Nucleus accumbens (tissue), 56 donors: ENCODE measurements around the gene IRAK2.

Source experiments
- DNase-seq, 56 donors: peaks; one replicate each; lab custom pipeline; 2025; lab: John Stamatoyannopoulos, UW

Gene IRAK2

DNA sequence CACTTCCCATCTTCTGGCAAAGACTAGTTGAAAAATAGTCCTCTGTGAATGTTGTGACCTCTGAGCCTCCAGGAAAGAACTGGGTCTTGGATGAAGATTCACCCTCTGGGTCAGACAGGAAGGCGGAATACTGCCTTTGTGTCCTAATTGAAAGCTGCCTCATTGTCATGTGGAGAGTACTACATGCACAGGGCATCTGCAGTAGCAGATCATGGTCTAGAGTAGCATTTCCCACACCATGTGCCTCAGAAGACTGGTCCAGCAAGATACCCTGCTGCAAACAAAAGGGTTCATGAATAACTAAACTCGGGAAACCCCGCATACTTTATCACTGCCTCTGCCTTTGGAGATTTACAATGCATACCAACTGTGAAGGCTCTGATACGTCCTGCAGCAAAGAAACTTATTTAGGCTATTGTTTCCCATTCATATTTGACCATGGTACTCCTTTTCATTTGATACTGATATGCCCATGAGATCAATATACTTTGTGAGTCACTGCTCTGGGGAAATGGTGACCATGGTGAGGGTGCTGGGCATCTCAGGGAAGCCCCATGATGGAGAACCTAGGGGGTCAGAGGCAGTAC is 22.7 kb downstream of the IRAK2 start:
- peak in 9 of 56 donors; percentile 15 to 50 (median 21) for DNase-seq

DNA sequence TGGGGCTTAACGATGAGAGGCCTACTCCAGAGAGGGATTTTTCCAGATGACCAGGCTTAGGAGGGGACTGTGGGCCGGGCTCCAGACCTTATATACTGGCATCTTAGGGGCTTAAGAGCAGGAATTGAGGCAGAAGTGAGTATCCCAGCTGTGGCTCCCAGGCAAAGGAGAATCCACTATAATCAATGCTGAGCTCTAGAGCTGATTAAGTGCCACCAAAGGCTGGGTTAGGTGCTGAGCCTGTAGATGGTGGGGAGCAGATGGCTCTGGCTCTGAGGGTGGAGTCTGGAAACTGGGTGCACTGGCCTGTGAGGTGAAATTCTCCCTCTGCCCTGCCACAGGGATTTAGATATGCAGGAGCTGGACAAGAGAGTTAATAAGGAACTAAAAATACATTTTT is 23.2 kb downstream of the IRAK2 start:
- DNase-seq: no peak

- peak in 2 of 56 donors; percentile 46 to 52 for DNase-seq
These were observed 24.3 kb downstream of the IRAK2 start for GRCh38 chr3:10188804-10189556.

DNA sequence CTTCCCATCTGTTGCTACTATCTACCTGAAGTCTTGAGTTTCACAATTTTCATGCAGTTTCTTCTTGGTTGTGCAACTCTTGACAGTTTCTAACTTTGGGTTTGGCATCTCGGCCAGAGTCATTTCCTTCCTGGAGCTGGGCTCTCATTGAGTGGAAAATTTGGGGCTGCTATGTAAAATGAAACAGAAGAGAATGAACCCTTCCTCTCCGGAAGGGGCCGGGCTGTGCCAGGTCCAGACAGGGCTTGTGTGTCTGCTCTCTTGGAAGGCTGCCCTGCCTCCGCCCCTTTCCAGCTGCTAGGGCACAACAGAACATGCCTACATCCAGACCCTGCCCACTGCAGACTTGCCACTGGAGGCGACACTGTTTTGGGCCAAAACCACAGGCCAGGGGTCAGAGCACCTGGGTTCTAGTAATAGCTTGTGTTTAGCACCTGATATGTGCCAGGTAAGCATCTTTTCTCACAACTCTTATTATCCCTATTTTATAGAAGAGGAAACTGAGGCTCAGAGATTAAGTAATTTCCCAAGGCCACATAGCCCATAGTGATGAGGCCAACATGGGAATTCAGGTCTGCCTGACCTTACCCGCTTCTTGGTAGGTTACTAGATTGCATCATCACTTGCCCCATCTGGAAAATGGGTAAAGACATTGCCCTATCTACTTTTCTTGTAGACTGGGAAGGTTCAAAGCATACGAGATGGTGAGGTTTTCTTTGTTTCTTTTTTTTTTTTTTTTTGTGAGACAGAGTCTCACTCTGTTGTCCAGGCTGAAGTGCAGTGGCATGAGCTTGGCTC is 25.0 kb downstream of the IRAK2 start:
- DNase-seq: peak in 53 of 56 donors; percentile 35 to 95 (median 84)

DNA sequence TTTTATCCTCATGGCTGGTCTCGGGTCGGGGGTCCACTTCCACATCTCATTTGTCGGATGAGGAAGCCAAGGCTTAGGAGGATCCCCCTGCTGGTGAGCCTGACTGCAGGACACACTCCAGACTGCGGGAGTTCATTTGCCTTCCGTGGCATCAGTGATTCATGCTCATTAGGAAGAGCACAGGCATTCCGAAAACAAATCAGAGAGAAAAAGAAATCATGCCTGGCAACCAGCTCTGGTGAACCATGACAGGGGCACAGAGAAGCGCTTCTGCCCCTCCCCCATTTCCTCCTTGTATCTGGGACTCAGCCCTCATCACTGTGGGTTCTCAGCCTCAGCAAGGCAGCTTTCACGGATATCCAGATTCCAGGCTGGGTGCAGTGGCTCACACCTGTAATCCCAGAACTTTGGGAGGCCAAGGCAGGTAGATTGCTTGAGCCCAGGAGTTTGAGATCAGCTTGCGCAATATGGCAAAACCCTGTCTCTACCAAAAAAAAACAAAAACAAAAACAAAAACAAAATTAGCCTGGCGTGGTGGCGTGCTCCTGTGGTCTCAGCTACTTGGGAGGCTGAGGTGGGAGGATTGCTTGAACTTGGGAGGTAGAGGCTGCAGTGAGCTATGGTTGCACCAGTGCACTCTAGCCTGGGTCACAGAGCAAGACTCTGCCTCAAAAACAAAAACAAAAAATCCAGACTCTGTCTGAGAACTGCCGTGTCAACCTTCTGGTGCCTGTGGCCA is 28.4 kb downstream of the IRAK2 start:
- peak in 8 of 56 donors; percentile 12 to 47 (median 30) for DNase-seq

GRCh38 chr3:10193692-10194327 is 29.1 kb downstream of the IRAK2 start:
- DNase-seq: peak in 1 of 56 donors; percentile 32

- peak in 34 of 56 donors; percentile 9 to 73 (median 40) for DNase-seq
These were observed 29.8 kb downstream of the IRAK2 start for GRCh38 chr3:10194328-10195071.

- peak in 30 of 56 donors; percentile 15 to 68 (median 42) for DNase-seq
These were observed 30.8 kb downstream of the IRAK2 start for GRCh38 chr3:10195366-10196089.

- DNase-seq: no peak
These were observed 31.8 kb downstream of the IRAK2 start for GRCh38 chr3:10196389-10197052.

- no peak for DNase-seq
These were observed 33.5 kb downstream of the IRAK2 start for GRCh38 chr3:10198226-10198625.

GRCh38 chr3:10198761-10199649 is 34.3 kb downstream of the IRAK2 start:
- DNase-seq: no peak

DNA sequence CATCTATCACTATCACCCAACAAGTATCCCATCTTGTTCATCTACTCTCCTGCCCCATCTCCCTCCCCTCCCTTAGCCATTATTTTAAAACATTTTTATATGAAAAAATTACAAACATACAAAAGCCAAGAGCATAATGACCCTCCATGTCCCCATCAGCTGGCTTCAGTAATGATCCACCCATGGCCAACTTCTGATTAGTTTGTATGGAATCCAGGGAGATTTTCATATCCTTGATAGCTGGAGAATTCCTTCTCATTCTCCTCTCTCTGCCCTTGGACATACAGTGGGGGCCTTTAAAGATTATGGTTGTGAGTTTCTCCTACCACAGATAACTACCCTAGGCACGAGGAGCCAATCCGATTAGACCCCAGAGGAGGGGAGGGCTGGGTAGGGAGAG is 40.2 kb downstream of the IRAK2 start:
- DNase-seq: no peak

GRCh38 chr3:10205451-10206165 is 40.9 kb downstream of the IRAK2 start:
- DNase-seq: peak in 5 of 56 donors; percentile 13 to 58 (median 23)

DNA sequence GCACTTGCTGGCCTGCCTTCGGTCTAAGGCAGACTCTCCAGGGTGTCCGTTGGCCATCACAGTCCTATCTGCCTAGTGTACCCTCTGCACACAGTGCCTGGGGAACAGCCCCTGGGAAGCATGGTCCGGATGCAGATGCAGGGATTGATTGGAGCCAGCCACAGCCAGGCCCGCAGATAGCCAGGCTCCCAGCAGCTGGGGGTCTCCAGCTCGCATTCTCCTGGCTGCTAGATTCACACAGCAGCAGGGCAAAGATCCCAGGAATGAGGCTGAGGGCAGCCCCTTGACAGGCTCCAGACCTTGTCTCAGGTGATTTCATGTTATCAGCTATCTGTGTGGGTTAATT is 41.4 kb downstream of the IRAK2 start:
- no peak for DNase-seq

- DNase-seq: no peak
These were observed 48.6 kb downstream of the IRAK2 start for GRCh38 chr3:10213156-10213792.
